Neural cell (in vitro differentiated cells): ENCODE results near the gene TMEM135. TPM values are rescaled to one million over a fixed set of nuclear protein-coding genes. Genes with fewer than 3 reads are reported as not detected.

Experiments used
- H2AFZ ChIP-seq: fragments of 200-600, 300-800 bp; sonication (generic), shearing (Covaris generic); 2 replicates; pipeline ENCODE4 v1.6.0; 2014; ENCODE audit warnings: low read depth, mild to moderate bottlenecking, antibody characterized with exemption, low read length, moderate library complexity
- H3F3A ChIP-seq: fragments of 200-600 bp; shearing (Covaris generic); 2 replicates; pipeline ENCODE4 v1.6.1; 2016; ENCODE audit warnings: mild to moderate bottlenecking, moderate library complexity, mixed read lengths, antibody characterized with exemption, low read length; ENCODE audit not compliant: insufficient read depth, poor library complexity, severe bottlenecking
- H3K27ac ChIP-seq: fragments of 200-600, 300-800 bp; sonication (generic), shearing (Covaris generic); 2 replicates; pipeline ENCODE4 v1.5.1; 2014; ENCODE audit warnings: mild to moderate bottlenecking, low read length, moderate library complexity
- H3K27me3 ChIP-seq: fragments of 300-800, 200-600 bp; sonication (generic), shearing (Covaris generic); 2 replicates; pipeline ENCODE4 v1.6.0; 2014; ENCODE audit warnings: mild to moderate bottlenecking, low read depth, low read length, moderate library complexity; ENCODE audit not compliant: insufficient read depth
- H3K36me3 ChIP-seq: fragments of 300-800, 200-600 bp; sonication (generic), shearing (Covaris generic); 2 replicates; pipeline ENCODE4 v1.5.1; 2014; ENCODE audit warnings: mild to moderate bottlenecking, antibody characterized with exemption, low read length, moderate library complexity; ENCODE audit not compliant: insufficient read depth
- H3K4me2 ChIP-seq: fragments of 300-800, 200-600 bp; sonication (generic), shearing (Covaris generic); 2 replicates; pipeline ENCODE4 v1.6.0; 2014; ENCODE audit warnings: mild to moderate bottlenecking, low read length
- H3K4me3 ChIP-seq: fragments of 300-800, 200-600 bp; sonication (generic), shearing (Covaris generic); 2 replicates; pipeline ENCODE4 v1.5.1; 2014; ENCODE audit warnings: mild to moderate bottlenecking, low read length, moderate library complexity
- H3K79me2 ChIP-seq: fragments of 200-600 bp; shearing (Covaris generic); replicated peaks from 2 replicates; pipeline ENCODE4 v1.6.0; 2014; ENCODE audit warnings: mild to moderate bottlenecking, low read length, moderate library complexity; ENCODE audit not compliant: insufficient read depth
- H3K9ac ChIP-seq: fragments of 300-800, 200-600 bp; sonication (generic), shearing (Covaris generic); 2 replicates; pipeline ENCODE4 v1.6.1; 2016; ENCODE audit warnings: mild to moderate bottlenecking, low read length, mixed read lengths
- H3K9me2 ChIP-seq: fragments of 200-600 bp; shearing (Covaris generic); 2 replicates; pipeline ENCODE4 v1.6.1; 2016; ENCODE audit warnings: mild to moderate bottlenecking, low read length, mixed read lengths; ENCODE audit not compliant: insufficient read depth
- H3K9me3 ChIP-seq: fragments of 200-600, 300-800 bp; sonication (generic), shearing (Covaris generic); 2 replicates; pipeline ENCODE4 v1.6.1; 2016; ENCODE audit warnings: mild to moderate bottlenecking, mixed run types, low read length, moderate library complexity, mixed read lengths
- H4K20me1 ChIP-seq: fragments of 200-600 bp; shearing (Covaris generic); 2 replicates; pipeline ENCODE4 v1.6.1; 2016; ENCODE audit warnings: mild to moderate bottlenecking, mixed run types; ENCODE audit not compliant: insufficient read depth
- EP300 ChIP-seq: fragments of 450-650 bp; conservative IDR thresholded peaks from 2 replicates; pipeline ENCODE4 v1.6.1; 2014; ENCODE audit warnings: antibody characterized with exemption, mild to moderate bottlenecking, moderate library complexity; ENCODE audit not compliant: poor library complexity, severe bottlenecking
- EZH2 ChIP-seq: fragments of 200-600, 300-800 bp; shearing (Covaris generic), sonication (generic); IDR thresholded peaks from 2 replicates; pipeline ENCODE4 v1.6.1; 2014; ENCODE audit warnings: antibody characterized with exemption, low read length, borderline replicate concordance, mild to moderate bottlenecking; ENCODE audit not compliant: insufficient read depth, poor library complexity, severe bottlenecking
- MXI1 ChIP-seq: fragments of 450-650 bp; conservative IDR thresholded peaks from 2 replicates; pipeline ENCODE4 v1.6.1; 2014; ENCODE audit warnings: antibody characterized with exemption, mild to moderate bottlenecking; ENCODE audit not compliant: poor library complexity, severe bottlenecking
- POLR2AphosphoS5 ChIP-seq: IDR thresholded peaks from 2 replicates; pipeline ENCODE4 v1.6.1; 2012
- RAD21 ChIP-seq: fragments of 450-650 bp; conservative IDR thresholded peaks from 2 replicates; pipeline ENCODE4 v1.6.1; 2014; ENCODE audit warnings: antibody characterized with exemption, mild to moderate bottlenecking, moderate library complexity
- SMC3 ChIP-seq: fragments of 450-650 bp; conservative IDR thresholded peaks from 2 replicates; pipeline ENCODE4 v1.6.1; 2014; ENCODE audit warnings: antibody characterized with exemption, mild to moderate bottlenecking, moderate library complexity; ENCODE audit not compliant: poor library complexity
- TAF1 ChIP-seq: IDR thresholded peaks from 2 replicates; pipeline ENCODE4 v1.6.1; 2012; ENCODE audit warnings: low read depth
- polyA plus RNA-seq: library from polyadenylated mRNA; depleted of rRNA; stranded (reverse); fragments of >200 nt; gene quantifications from 2 replicates; pipeline ENCODE4 v1.2.3, GENCODE V29; 2014
- TF ChIP-seq, protein P1 (sequence below): fragments of 450-650 bp; IDR thresholded peaks from 2 replicates; pipeline ENCODE4 v1.5.1; 2014; ENCODE audit warnings: antibody characterized with exemption, mild to moderate bottlenecking, moderate library complexity; ENCODE audit not compliant: poor library complexity, severe bottlenecking
- TF ChIP-seq, protein P2 (sequence below): IDR thresholded peaks from 2 replicates; pipeline ENCODE4 v1.6.1; 2012; ENCODE audit warnings: borderline replicate concordance

TMEM135 gene
- polyA plus RNA-seq, 1 donor from 2014 or later: 15.6 TPM

- Histone ChIP-seq H4K20me1 (no peaks in the 10 kb centered on the region), H3K9me2 (no peaks in the 10 kb centered on the region), H3K4me2 (peak overlapping the region; percentile 87), H3K27me3 (no peaks in the 10 kb centered on the region), H2AFZ (peak overlapping the region; percentile 85), H3K4me3 (peak overlapping the region; percentile 95), H3K9ac (peak overlapping the region; percentile 76), H3K79me2 (peaks cover 34% of the 10 kb centered on the region), H3K27ac (peak overlapping the region; percentile 78), H3K36me3 (no peaks in the 10 kb centered on the region), H3K9me3 (no peaks in the 10 kb centered on the region), H3F3A (no peaks in the 10 kb centered on the region)
- TF ChIP-seq MXI1 (no peak), TAF1 (no peak), EZH2 (no peak), EP300 (no peak), SMC3 (no peak), POLR2AphosphoS5 (no peak), RAD21 (no peak)
- TF ChIP-seq, protein P1, sequence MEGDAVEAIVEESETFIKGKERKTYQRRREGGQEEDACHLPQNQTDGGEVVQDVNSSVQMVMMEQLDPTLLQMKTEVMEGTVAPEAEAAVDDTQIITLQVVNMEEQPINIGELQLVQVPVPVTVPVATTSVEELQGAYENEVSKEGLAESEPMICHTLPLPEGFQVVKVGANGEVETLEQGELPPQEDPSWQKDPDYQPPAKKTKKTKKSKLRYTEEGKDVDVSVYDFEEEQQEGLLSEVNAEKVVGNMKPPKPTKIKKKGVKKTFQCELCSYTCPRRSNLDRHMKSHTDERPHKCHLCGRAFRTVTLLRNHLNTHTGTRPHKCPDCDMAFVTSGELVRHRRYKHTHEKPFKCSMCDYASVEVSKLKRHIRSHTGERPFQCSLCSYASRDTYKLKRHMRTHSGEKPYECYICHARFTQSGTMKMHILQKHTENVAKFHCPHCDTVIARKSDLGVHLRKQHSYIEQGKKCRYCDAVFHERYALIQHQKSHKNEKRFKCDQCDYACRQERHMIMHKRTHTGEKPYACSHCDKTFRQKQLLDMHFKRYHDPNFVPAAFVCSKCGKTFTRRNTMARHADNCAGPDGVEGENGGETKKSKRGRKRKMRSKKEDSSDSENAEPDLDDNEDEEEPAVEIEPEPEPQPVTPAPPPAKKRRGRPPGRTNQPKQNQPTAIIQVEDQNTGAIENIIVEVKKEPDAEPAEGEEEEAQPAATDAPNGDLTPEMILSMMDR: no peak
- TF ChIP-seq, protein P2, sequence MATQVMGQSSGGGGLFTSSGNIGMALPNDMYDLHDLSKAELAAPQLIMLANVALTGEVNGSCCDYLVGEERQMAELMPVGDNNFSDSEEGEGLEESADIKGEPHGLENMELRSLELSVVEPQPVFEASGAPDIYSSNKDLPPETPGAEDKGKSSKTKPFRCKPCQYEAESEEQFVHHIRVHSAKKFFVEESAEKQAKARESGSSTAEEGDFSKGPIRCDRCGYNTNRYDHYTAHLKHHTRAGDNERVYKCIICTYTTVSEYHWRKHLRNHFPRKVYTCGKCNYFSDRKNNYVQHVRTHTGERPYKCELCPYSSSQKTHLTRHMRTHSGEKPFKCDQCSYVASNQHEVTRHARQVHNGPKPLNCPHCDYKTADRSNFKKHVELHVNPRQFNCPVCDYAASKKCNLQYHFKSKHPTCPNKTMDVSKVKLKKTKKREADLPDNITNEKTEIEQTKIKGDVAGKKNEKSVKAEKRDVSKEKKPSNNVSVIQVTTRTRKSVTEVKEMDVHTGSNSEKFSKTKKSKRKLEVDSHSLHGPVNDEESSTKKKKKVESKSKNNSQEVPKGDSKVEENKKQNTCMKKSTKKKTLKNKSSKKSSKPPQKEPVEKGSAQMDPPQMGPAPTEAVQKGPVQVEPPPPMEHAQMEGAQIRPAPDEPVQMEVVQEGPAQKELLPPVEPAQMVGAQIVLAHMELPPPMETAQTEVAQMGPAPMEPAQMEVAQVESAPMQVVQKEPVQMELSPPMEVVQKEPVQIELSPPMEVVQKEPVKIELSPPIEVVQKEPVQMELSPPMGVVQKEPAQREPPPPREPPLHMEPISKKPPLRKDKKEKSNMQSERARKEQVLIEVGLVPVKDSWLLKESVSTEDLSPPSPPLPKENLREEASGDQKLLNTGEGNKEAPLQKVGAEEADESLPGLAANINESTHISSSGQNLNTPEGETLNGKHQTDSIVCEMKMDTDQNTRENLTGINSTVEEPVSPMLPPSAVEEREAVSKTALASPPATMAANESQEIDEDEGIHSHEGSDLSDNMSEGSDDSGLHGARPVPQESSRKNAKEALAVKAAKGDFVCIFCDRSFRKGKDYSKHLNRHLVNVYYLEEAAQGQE: no peak
These were observed 672 bp downstream of the TMEM135 start for GRCh38 chr11:87038235-87038977.

- TF ChIP-seq EP300 (no peak), POLR2AphosphoS5 (no peak), TAF1 (no peak), RAD21 (no peak)
- TF ChIP-seq, protein P1: no peak
- TF ChIP-seq, protein P2: no peak
- H2AFZ ChIP-seq: no peak overlapping the region
- no peaks in the 10 kb centered on the region for H3K27me3 ChIP-seq
- no peaks in the 10 kb centered on the region for H3F3A ChIP-seq
- no peak overlapping the region for H3K27ac ChIP-seq
- no peak overlapping the region for H3K9ac ChIP-seq
- H3K9me3 ChIP-seq: no peaks in the 10 kb centered on the region
- H3K79me2 ChIP-seq: peaks cover 34% of the 10 kb centered on the region
- no peaks in the 10 kb centered on the region for H4K20me1 ChIP-seq
- peak overlapping the region; percentile 87 for H3K4me2 ChIP-seq
- H3K4me3 ChIP-seq: peak overlapping the region; percentile 95
- H3K9me2 ChIP-seq: no peaks in the 10 kb centered on the region
- no peaks in the 10 kb centered on the region for H3K36me3 ChIP-seq
These were observed 1.6 kb downstream of the TMEM135 start for GRCh38 chr11:87039371-87039770.
